Calu3 (cell line): ENCODE data around the gene CCDC27. TPM values are rescaled to one million over a fixed set of nuclear protein-coding genes. Genes with fewer than 3 reads are reported as not detected.
"Not testable (repeated sequence)": the region's sequence is repeated elsewhere in the genome, so short reads cannot be mapped to it uniquely, and the experiment has no call there.

Experiments used
- BruUV-seq: library from RNA; stranded (reverse); fragments of 400-500 nt; replicated peaks from 2 replicates; lab custom pipeline; 2021; lab: Mats Ljungman, UMichigan
- CTCF ChIA-PET: fragments of 300-600 bp; sonication (Branson Sonifier 250); formaldehyde crosslinking; loops from one replicate; lab custom pipeline; 2022; ENCODE audit warnings: antibody characterized with exemption; lab: Charles Lee
- DNase-seq: peaks from one replicate; pipeline ENCODE4 v3.0.0; 2022
- H3K27ac Mint-ChIP-seq: one replicate; pipeline ENCODE4 v1.8.0; 2022; ENCODE audit warnings: mixed read lengths; ENCODE audit not compliant: unreplicated experiment
- H3K27me3 Mint-ChIP-seq: one replicate; pipeline ENCODE4 v1.8.0; 2022; ENCODE audit warnings: mixed read lengths; ENCODE audit not compliant: unreplicated experiment
- H3K36me3 Mint-ChIP-seq: one replicate; pipeline ENCODE4 v1.8.0; 2022; ENCODE audit warnings: mild to moderate bottlenecking, moderate library complexity, mixed read lengths; ENCODE audit not compliant: insufficient read depth, unreplicated experiment
- H3K4me1 Mint-ChIP-seq: one replicate; pipeline ENCODE4 v1.8.0; 2022; ENCODE audit warnings: mild to moderate bottlenecking, low read depth, mixed read lengths; ENCODE audit not compliant: unreplicated experiment
- H3K4me3 Mint-ChIP-seq: one replicate; pipeline ENCODE4 v1.8.0; 2022; ENCODE audit warnings: mild to moderate bottlenecking, low read depth, moderate library complexity, mixed read lengths; ENCODE audit not compliant: unreplicated experiment
- H3K9me3 Mint-ChIP-seq: one replicate; pipeline ENCODE4 v1.8.0; 2022; ENCODE audit warnings: low read depth, mixed read lengths; ENCODE audit not compliant: unreplicated experiment
- CTCF ChIP-seq: fragments of 200-600 bp; IDR thresholded peaks from one replicate; pipeline ENCODE4 v1.8.0; 2022; ENCODE audit warnings: antibody characterized with exemption; ENCODE audit not compliant: unreplicated experiment
- intact Hi-C: fragments of 100-400 bp; cut with micrococcal nuclease; formaldehyde crosslinking; loops from one replicate; pipeline ENCODE4 v1.10.0; 2022; ENCODE audit not compliant: unreplicated experiment
- total RNA-seq: library from RNA; stranded (reverse); gene quantifications from 2 replicates; pipeline ENCODE4 v1.2.3, GENCODE V29; 2022

CCDC27 gene
- total RNA-seq, 1 experiment from 2014 or later, result not detected

DNA sequence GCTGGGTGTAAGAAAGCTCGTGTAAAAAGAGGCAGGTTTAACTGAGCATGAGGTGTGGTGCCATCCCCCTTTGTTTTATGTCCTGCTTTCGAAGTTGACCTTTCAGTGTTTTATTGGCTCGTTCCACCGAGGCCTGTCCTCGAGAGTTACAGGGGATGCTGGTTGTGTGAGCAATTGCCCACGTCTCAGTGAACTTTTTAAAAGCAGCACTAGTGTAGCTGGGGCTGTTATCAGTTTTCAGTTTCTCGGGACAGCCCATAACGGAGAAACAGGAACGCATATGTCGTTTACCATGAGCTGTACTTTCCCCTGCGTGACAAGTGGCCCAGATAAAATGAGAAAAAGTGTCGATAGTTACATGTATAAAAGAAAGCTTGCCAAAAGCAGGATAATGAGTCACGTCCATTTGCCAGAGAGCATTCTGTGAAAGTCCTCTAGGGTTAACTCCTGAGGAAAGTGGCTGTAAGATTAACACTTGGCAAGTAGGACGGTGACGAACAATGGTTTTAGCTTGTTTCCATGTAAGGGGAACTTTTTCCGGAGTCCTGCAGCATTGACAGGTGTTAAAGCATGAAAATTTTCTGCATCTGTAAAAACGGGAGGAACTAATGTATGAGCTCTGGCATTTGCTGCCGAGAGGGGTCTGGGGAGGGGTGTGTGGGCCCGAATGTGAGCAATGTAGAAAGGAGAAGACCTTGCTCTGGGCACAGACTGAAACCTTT is 51.8 kb downstream of the CCDC27 start:
- CTCF ChIA-PET, result no interaction called here
- Mint-ChIP-seq H3K4me3 (peak overlapping the region; percentile 41), H3K27me3 (peaks cover 49% of the 10 kb centered on the region), H3K27ac (no peak overlapping the region), H3K36me3 (no peaks in the 10 kb centered on the region), H3K4me1 (peaks cover 18% of the 10 kb centered on the region), H3K9me3 (peaks cover 5% of the 10 kb centered on the region)
- intact Hi-C loops, result no loop called here
- DNase-seq, result no peak
- no peak for TF ChIP-seq CTCF
- BruUV-seq, result no TSS peak

DNA sequence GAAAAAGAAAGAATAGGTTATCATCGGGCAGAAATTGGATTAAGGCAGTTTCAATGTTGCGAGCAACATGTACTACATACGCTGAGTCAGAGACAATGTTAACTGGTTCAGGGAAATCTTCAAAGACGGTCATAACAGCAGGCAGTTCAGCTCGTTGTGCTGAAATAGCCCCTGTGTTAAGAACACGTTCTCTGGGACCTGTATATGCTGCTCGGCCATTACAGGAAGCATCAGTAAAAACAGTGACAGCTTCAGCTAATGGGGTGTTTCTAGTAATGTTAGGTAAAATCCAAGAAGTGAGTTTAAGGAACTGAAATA is 52.3 kb downstream of the CCDC27 start:
- CTCF ChIA-PET, DNase-seq, H3K36me3 Mint-ChIP-seq, H3K27ac Mint-ChIP-seq, intact Hi-C loops, BruUV-seq, H3K9me3 Mint-ChIP-seq: not testable (repeated sequence)
- H3K4me1 Mint-ChIP-seq, result peaks cover 18% of the 10 kb centered on the region
- peaks cover 49% of the 10 kb centered on the region for H3K27me3 Mint-ChIP-seq
- peak overlapping the region; percentile 41 for H3K4me3 Mint-ChIP-seq

DNA sequence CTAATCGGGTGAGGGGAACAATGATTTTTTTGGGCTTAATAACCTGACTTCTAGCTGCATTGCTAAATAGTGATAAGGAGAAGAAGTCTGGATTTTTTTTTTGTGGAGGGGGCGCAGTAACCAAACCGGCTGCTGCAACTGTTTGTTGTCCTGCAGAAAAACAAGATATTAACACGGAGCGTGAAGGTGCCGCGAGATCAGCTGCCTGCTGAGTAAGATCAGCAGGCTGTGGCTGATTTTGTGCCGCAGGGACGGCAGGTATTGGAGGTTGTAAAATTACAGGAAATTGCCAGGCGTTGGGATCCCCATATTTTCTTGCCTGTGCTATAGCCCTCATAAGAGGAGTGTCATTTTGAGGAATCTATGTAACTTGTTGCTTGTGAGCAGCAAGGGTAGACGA is 52.8 kb downstream of the CCDC27 start:
- intact Hi-C loops, result no loop called here
- DNase-seq, result no peak
- H3K27me3 Mint-ChIP-seq, result peaks cover 49% of the 10 kb centered on the region
- CTCF ChIA-PET, result no interaction called here
- no peak overlapping the region for H3K4me3 Mint-ChIP-seq
- no peaks in the 10 kb centered on the region for H3K36me3 Mint-ChIP-seq
- no peak overlapping the region for H3K27ac Mint-ChIP-seq
- no TSS peak for BruUV-seq
- H3K9me3 Mint-ChIP-seq, result peaks cover 5% of the 10 kb centered on the region
- H3K4me1 Mint-ChIP-seq, result peaks cover 21% of the 10 kb centered on the region
- TF ChIP-seq CTCF, result no peak

GRCh38 chr1:3807769-3808168 is 55.5 kb downstream of the CCDC27 start:
- Mint-ChIP-seq H3K4me3 (no peak overlapping the region), H3K9me3 (peaks cover 5% of the 10 kb centered on the region), H3K36me3 (no peaks in the 10 kb centered on the region), H3K27ac (no peak overlapping the region), H3K27me3 (peaks cover 27% of the 10 kb centered on the region), H3K4me1 (peaks cover 18% of the 10 kb centered on the region)
- no TSS peak for BruUV-seq
- TF ChIP-seq CTCF, result no peak
- intact Hi-C loops, result no loop called here
- DNase-seq, result no peak
- CTCF ChIA-PET, result no interaction called here

- CTCF ChIA-PET, result interaction anchor here (0.6 to 0.8 kb wide), 2 partner anchors 8 to 92 kb away, joined by 3 read pairs; no protein-coding TSS in a partner anchor
- BruUV-seq, result no TSS peak
- H3K36me3 Mint-ChIP-seq, result no peaks in the 10 kb centered on the region
Measured at GRCh38 chr1:3809680-3810079, 57.4 kb downstream of the CCDC27 start.

GRCh38 chr1:3810149-3810761 is 58.0 kb downstream of the CCDC27 start:
- H3K27me3 Mint-ChIP-seq, intact Hi-C loops, H3K9me3 Mint-ChIP-seq, DNase-seq, H3K4me1 Mint-ChIP-seq, H3K27ac Mint-ChIP-seq, H3K4me3 Mint-ChIP-seq, H3K36me3 Mint-ChIP-seq, BruUV-seq: not testable (repeated sequence)
- CTCF ChIA-PET, result interaction anchor here (0.6 to 0.8 kb wide), 2 partner anchors 9 to 92 kb away, joined by 3 read pairs; no protein-coding TSS in a partner anchor

More at GRCh38 chr1:3809680-3810079, 57.4 kb downstream of the CCDC27 start:
- no peak overlapping the region for H3K4me3 Mint-ChIP-seq
- H3K27me3 Mint-ChIP-seq, result peaks cover 8% of the 10 kb centered on the region
- no peak overlapping the region for H3K27ac Mint-ChIP-seq
- H3K4me1 Mint-ChIP-seq, result peaks cover 9% of the 10 kb centered on the region
- DNase-seq, result no peak
- intact Hi-C loops, result no loop called here
- peaks cover 5% of the 10 kb centered on the region for H3K9me3 Mint-ChIP-seq
- TF ChIP-seq CTCF, result no peak
